ENCODE measurements around the gene GGACT.
"Not testable (repeated sequence)": the region's sequence is repeated elsewhere in the genome, so short reads cannot be mapped to it uniquely, and the experiment has no call there.

Gene GGACT

DNA sequence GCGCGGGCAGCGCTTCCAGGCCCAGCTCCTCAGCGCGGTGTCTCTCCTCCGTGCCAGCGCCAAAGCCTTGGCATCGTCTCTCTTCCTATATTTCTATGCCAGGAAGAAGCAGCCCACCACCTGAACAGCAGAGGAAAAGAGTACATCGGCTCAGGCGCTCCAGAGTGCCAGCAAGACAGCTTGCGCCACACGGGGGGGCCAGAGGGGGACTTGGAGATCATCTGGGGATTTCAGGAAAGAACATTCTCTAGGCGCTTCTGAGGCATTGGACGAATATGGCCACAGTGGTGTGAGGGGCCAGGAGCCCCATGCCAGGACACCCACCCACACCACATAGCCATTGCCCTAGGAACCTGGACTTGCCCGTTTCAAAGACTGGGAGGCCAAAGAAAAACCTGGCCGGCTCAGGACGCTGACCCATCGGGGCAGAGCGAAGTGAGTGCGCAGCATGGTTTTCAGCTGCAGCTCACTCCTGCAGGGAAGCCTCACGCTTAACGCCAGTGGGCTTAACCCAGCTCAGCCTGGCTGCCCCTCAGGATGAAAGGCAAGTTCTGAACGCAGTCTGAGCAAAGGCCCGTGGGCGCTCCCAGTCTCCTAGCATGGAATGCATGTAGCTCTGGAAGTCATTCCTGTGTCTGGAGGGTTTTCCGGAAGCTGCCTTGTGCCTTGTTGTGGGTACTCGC lies 62.1 kb downstream of the GGACT start:
- ChIA-PET CTCF (interaction anchor here (0.7 kb wide), 1 partner anchor 17 kb away, joined by 3 read pairs; no protein-coding TSS in a partner anchor), POLR2A (no interaction called here)
- DNase-seq (ENCODE audit: extremely low spot score) = no peak
- TF ChIP-seq HDGF (IDR thresholded peaks at IDR 0.05; ENCODE audit: borderline replicate concordance) (no peak), L3MBTL2 (conservative IDR thresholded peaks at IDR 0.05) (no peak), FOXA1 (IDR thresholded peaks at IDR 0.05) (no peak), SUZ12 (IDR thresholded peaks at IDR 0.05) (no peak), ARNT (IDR thresholded peaks at IDR 0.05) (no peak), SP1 (IDR thresholded peaks at IDR 0.05) (no peak), FOXK2 (IDR thresholded peaks at IDR 0.05) (no peak), ELF4 (IDR thresholded peaks at IDR 0.05) (no peak), FOXM1 (IDR thresholded peaks at IDR 0.05; ENCODE audit: borderline replicate concordance) (no peak), LEF1 (IDR thresholded peaks at IDR 0.05; ENCODE audit: borderline replicate concordance) (no peak), NFRKB (IDR thresholded peaks at IDR 0.05) (no peak), CTBP1 (IDR thresholded peaks at IDR 0.05; ENCODE audit: borderline replicate concordance) (no peak), BHLHE40 (IDR thresholded peaks at IDR 0.05; ENCODE audit: borderline replicate concordance) (no peak), TARDBP (IDR thresholded peaks at IDR 0.05) (no peak), ZNF384 (IDR thresholded peaks at IDR 0.05) (no peak)
- TF ChIP-seq, protein P1, sequence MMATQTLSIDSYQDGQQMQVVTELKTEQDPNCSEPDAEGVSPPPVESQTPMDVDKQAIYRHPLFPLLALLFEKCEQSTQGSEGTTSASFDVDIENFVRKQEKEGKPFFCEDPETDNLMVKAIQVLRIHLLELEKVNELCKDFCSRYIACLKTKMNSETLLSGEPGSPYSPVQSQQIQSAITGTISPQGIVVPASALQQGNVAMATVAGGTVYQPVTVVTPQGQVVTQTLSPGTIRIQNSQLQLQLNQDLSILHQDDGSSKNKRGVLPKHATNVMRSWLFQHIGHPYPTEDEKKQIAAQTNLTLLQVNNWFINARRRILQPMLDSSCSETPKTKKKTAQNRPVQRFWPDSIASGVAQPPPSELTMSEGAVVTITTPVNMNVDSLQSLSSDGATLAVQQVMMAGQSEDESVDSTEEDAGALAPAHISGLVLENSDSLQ (IDR thresholded peaks at IDR 0.05) = no peak

DNA sequence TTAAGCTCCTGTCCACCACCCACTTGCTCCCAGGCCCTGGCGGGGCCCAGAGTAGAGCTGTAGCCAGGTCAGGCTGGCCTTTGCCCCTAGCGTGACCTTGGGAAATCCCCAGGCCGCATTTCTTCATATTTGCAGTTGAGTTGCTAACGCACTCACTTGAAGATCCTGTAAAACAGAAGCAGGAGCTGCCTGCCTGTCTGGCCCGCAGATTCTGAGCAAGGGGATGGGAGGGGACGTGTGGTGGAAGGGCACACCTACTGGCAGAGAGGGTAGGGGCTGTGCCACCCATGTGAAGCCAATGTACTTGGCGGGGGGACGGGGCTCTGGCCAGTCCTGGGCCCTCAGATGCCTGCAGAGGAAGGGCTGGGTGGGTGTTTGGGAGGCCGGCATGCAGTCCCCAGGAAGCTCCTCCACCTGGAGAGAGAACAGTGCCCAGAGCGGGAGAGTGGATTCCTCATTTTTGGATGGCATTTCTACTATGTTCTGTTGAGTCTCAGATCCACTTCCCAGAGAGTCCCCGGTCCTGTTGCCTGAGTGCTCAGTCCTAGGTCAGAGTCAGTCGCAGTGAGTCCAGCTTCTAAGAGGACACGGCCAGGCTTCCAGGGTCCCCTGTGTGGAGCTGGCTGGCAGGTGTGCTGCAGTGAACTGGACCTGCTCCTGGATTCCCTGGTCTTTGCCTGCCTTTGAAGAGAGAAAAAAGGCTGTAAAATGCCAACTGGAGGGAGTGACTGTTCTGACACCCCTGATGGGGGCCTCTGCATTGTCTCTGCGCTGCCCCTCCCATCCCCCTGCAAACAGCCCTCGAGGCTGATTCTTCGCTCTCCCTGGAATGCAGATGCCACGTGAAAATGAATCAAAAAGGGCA lies 62.9 kb downstream of the GGACT start:
- ChIA-PET CTCF (interaction anchor here (0.7 kb wide), 1 partner anchor 16 kb away, joined by 3 read pairs; no protein-coding TSS in a partner anchor), POLR2A (no interaction called here)
- no peak for TF ChIP-seq CTBP1 (IDR thresholded peaks at IDR 0.05; ENCODE audit: borderline replicate concordance)
- no peak for TF ChIP-seq BHLHE40 (IDR thresholded peaks at IDR 0.05; ENCODE audit: borderline replicate concordance)
- no peak for TF ChIP-seq SUZ12 (IDR thresholded peaks at IDR 0.05)
- no peak for TF ChIP-seq HDGF (IDR thresholded peaks at IDR 0.05; ENCODE audit: borderline replicate concordance)
- no peak for TF ChIP-seq NFRKB (IDR thresholded peaks at IDR 0.05)
- no peak for TF ChIP-seq FOXK2 (IDR thresholded peaks at IDR 0.05)
- TF ChIP-seq L3MBTL2 (conservative IDR thresholded peaks at IDR 0.05) = no peak
- TF ChIP-seq ELF4 (IDR thresholded peaks at IDR 0.05) = no peak
- TF ChIP-seq ZNF384 (IDR thresholded peaks at IDR 0.05) = no peak
- no peak for TF ChIP-seq SP1 (IDR thresholded peaks at IDR 0.05)
- TF ChIP-seq, protein P1 (IDR thresholded peaks at IDR 0.05) = no peak
- TF ChIP-seq FOXA1 (IDR thresholded peaks at IDR 0.05) = no peak
- TF ChIP-seq FOXM1 (IDR thresholded peaks at IDR 0.05; ENCODE audit: borderline replicate concordance) = no peak
- no peak for TF ChIP-seq TARDBP (IDR thresholded peaks at IDR 0.05)
- no peak for TF ChIP-seq ARNT (IDR thresholded peaks at IDR 0.05)
- no peak for TF ChIP-seq LEF1 (IDR thresholded peaks at IDR 0.05; ENCODE audit: borderline replicate concordance)
- DNase-seq (ENCODE audit: extremely low spot score) = no peak

DNA sequence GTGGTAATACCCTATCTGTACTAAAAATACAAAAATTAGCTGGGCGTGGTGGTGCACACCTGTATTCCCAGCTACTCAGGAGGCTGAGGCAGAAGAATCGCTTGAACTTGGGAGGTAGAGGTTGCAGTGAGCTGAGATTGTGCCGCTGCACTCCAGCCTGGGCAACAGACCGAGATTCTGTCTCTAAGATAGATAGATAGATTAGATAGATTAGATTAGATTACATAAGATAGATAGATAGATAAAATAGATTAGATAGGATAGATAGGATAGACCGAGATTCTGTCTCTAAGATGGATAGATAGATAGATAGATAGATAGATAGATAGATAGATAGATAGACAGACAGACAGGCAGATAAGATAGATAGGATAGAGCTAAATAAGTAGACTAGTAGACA lies 63.9 kb downstream of the GGACT start:
- CTCF ChIA-PET; DNase-seq (ENCODE audit: extremely low spot score); POLR2A ChIA-PET: not testable (repeated sequence)

DNA sequence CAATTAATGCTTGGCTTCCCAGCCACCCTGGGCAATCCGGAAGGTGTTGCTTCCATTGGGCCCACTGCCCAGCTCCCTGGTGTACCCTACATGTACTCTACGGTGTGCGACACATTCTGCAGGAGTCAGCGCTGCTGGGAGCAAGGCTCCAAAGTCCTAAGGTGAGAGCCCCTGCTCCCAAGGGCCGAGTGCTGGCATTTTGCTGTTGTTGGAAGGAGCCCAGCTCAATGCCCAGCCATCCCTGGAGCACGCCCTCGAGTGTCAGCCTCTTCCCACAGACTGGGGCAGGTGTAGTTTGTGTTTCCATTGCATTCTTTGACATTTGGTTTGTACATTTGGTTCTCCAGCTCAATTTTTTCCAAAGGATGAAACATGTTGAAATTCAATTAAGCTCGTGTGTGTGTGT lies 64.6 kb downstream of the GGACT start:
- ChIA-PET POLR2A (no interaction called here), CTCF (no interaction called here)
- no peak for TF ChIP-seq FOXM1 (IDR thresholded peaks at IDR 0.05; ENCODE audit: borderline replicate concordance)
- DNase-seq (ENCODE audit: extremely low spot score) = no peak

DNA sequence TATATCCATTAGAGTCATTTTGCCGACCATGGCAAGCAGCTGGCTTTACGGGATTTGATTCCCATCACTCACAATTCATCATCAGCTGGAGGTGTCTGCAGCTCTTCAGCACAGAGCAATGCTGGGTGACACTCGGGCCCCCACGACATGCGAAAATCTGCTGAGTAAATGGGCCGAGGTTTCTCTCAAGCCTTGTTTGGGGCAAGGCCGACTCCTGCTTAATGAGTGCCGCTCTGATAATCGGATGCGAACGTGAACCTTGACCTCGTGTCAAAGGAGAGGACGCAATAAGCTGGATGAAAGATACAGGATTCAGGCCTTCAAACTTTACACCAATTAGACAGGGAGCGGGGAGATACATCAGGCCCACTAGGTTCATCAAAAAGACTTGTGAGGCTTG lies 65.2 kb downstream of the GGACT start:
- DNase-seq (ENCODE audit: extremely low spot score) = no peak
- CTCF ChIA-PET = interaction anchor here (1.0 kb wide), 1 partner anchor 49 kb away, joined by 5 read pairs; no protein-coding TSS in a partner anchor
- no peak for TF ChIP-seq FOXA1 (IDR thresholded peaks at IDR 0.05)
- no peak for TF ChIP-seq FOXM1 (IDR thresholded peaks at IDR 0.05; ENCODE audit: borderline replicate concordance)
- TF ChIP-seq, protein P1 (IDR thresholded peaks at IDR 0.05) = no peak
- POLR2A ChIA-PET = no interaction called here

DNA sequence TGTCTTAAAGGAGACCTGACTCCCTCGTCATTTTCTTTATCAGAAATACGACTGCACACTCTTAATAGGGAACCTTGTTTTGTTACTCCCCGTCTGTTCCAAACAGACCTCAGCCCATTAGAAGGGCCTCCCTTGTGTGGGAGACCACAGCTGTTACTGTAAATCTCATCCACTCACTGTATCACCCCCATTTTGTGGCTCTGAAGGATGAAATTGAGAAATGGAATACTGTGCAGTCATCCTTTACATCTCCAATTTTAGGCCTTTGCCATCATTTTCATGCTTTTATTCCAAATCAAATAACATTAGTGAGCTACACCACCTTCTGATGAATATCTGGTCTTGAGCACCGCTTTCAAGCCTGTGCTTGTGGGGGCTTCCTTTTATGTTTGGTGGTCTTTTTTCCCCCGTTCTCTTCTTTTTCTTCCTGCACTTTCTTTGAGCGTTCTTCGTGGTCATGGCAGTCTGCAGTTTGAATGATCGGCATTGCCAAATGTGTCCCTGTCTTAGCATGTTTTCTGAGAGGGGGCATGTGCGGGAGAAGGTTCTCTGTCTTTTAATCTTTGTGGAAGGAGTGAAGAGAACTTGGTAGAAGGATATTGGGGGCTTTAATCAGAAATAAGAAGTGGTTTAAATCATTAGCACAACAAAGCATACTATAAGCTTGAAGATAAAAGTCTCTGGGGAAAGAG lies 65.8 kb downstream of the GGACT start:
- no peak for TF ChIP-seq ARNT (IDR thresholded peaks at IDR 0.05)
- TF ChIP-seq LEF1 (IDR thresholded peaks at IDR 0.05; ENCODE audit: borderline replicate concordance) = no peak
- TF ChIP-seq SP1 (IDR thresholded peaks at IDR 0.05) = no peak
- TF ChIP-seq HDGF (IDR thresholded peaks at IDR 0.05; ENCODE audit: borderline replicate concordance) = no peak
- TF ChIP-seq FOXK2 (IDR thresholded peaks at IDR 0.05) = no peak
- TF ChIP-seq, protein P1 (IDR thresholded peaks at IDR 0.05) = no peak
- TF ChIP-seq CTBP1 (IDR thresholded peaks at IDR 0.05; ENCODE audit: borderline replicate concordance) = no peak
- no peak for TF ChIP-seq NFRKB (IDR thresholded peaks at IDR 0.05)
- no peak for TF ChIP-seq FOXM1 (IDR thresholded peaks at IDR 0.05; ENCODE audit: borderline replicate concordance)
- TF ChIP-seq ZNF384 (IDR thresholded peaks at IDR 0.05) = no peak
- no peak for TF ChIP-seq BHLHE40 (IDR thresholded peaks at IDR 0.05; ENCODE audit: borderline replicate concordance)
- no peak for TF ChIP-seq L3MBTL2 (conservative IDR thresholded peaks at IDR 0.05)
- TF ChIP-seq SUZ12 (IDR thresholded peaks at IDR 0.05) = no peak
- ChIA-PET POLR2A (no interaction called here), CTCF (interaction anchor here (1.0 kb wide), 1 partner anchor 50 kb away, joined by 5 read pairs; no protein-coding TSS in a partner anchor)

More for the DNA sequence above, 65.8 kb downstream of the GGACT start:
- DNase-seq (ENCODE audit: extremely low spot score) = no peak
